GM18907 (cell line): ENCODE results near the gene KDM8.

Experiments
- ATAC-seq: cut with Tn5 transposase; IDR thresholded peaks from one replicate; pipeline ENCODE4 v1.9.1; 2021; ENCODE audit warnings: mild to moderate bottlenecking, moderate library complexity; ENCODE audit not compliant: unreplicated experiment

Gene KDM8

GRCh38 chr16:27228621-27229501, 25.5 kb downstream of the KDM8 start:
- no peak for ATAC-seq

- no peak for ATAC-seq
Measured at GRCh38 chr16:27229891-27230470, 26.7 kb downstream of the KDM8 start.

GRCh38 chr16:27230562-27231001, 27.3 kb downstream of the KDM8 start:
- no peak for ATAC-seq

- no peak for ATAC-seq
Measured at GRCh38 chr16:27231692-27232060, 28.4 kb downstream of the KDM8 start.

- ATAC-seq, result peak; percentile 70
Measured at GRCh38 chr16:27232061-27232900, 29.0 kb downstream of the KDM8 start.

- no peak for ATAC-seq
Measured at GRCh38 chr16:27232901-27233625, 29.7 kb downstream of the KDM8 start.

GRCh38 chr16:27233731-27234130, 30.4 kb downstream of the KDM8 start:
- ATAC-seq, result no peak

- no peak for ATAC-seq
Measured at GRCh38 chr16:27234171-27234570, 30.8 kb downstream of the KDM8 start.

GRCh38 chr16:27234603-27235002, 31.3 kb downstream of the KDM8 start:
- ATAC-seq, result no peak

GRCh38 chr16:27235055-27235937, 32.0 kb downstream of the KDM8 start:
- no peak for ATAC-seq

GRCh38 chr16:27235938-27236245, 32.6 kb downstream of the KDM8 start:
- ATAC-seq, result no peak

- ATAC-seq, result no peak
Measured at GRCh38 chr16:27236635-27237218, 33.4 kb downstream of the KDM8 start.

GRCh38 chr16:27237219-27238015, 34.1 kb downstream of the KDM8 start:
- ATAC-seq, result peak; percentile 69

- peak; percentile 17 for ATAC-seq
Measured at GRCh38 chr16:27238016-27238587, 34.8 kb downstream of the KDM8 start.

- ATAC-seq, result no peak
Measured at GRCh38 chr16:27238591-27238990, 35.3 kb downstream of the KDM8 start.

GRCh38 chr16:27239026-27239425, 35.7 kb downstream of the KDM8 start:
- ATAC-seq, result no peak

GRCh38 chr16:27239906-27240655, 36.8 kb downstream of the KDM8 start:
- no peak for ATAC-seq
